NCI-H2171 (cell line): ENCODE results near the gene PFDN2.
"Not testable (repeated sequence)": the region's sequence is repeated elsewhere in the genome, so short reads cannot be mapped to it uniquely, and the experiment has no call there.

ENCODE experiments used
- DNase-seq: peaks from one replicate; lab custom pipeline; 2025; lab: John Stamatoyannopoulos, UW

PFDN2 gene

DNA sequence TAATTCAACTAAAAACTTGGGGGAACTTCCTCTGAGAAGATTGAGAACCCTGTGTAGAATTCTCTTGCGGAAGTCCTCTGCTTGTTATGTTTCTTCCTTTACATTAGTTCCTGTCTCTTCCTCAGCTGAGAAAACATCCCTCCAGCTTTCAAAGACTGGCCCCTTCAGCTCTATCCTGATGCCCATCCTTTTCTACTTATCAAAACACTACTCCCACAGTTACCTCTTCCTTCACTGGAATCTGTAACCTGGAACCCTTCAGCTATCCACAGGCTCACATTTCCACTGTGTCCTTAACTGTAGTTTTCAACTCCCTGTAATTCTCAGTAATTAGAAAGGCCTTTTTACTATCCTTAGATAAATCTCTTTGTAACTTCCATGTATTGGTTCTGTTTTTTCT lies 20.6 kb upstream of the PFDN2 start:
- DNase-seq: no peak

DNA sequence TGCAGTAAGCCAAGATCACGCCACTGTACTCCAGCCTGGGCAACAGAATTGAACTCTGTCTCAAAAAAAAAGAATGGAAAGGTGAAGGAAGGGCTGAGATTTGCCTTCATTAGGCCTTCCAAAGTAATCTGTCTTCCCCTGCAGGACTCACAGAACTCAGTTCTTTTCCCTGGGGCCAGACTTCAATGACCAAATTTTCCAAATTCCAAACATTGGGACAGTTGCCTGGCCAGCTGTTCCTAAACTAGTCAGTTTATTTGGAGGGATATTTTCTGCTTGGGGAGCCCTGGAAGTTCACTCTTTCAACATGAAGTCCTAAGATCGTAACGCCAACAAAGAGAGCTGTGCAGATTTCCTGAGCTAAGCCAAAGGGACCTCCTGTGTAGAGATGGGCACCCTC lies 20.0 kb upstream of the PFDN2 start:
- DNase-seq: no peak

DNA sequence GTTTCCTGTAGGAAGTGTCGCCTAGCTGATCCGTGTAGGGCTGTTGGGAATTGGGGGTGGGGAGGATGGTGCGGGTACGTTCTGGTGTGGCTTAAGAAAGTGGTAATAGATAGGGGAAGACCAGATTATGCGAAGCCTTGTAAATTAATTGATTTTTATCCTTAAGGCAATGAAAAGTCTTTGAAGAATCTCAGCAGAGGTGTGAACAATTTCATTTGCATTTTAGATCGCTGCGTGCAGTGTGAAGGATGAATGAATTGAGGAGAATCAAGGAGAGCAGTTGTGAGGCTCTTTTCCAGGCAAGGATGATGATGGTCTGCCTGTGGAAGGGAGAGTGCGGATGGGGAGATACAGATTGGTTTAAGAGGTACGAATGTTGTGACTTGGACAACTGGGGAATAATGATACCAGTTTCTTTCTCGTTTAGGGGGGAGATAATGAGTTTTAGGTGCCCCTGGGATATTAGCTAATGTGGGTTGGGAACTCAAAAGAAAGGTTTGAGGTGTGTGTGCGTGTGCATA lies 15.4 kb upstream of the PFDN2 start:
- no peak for DNase-seq

DNA sequence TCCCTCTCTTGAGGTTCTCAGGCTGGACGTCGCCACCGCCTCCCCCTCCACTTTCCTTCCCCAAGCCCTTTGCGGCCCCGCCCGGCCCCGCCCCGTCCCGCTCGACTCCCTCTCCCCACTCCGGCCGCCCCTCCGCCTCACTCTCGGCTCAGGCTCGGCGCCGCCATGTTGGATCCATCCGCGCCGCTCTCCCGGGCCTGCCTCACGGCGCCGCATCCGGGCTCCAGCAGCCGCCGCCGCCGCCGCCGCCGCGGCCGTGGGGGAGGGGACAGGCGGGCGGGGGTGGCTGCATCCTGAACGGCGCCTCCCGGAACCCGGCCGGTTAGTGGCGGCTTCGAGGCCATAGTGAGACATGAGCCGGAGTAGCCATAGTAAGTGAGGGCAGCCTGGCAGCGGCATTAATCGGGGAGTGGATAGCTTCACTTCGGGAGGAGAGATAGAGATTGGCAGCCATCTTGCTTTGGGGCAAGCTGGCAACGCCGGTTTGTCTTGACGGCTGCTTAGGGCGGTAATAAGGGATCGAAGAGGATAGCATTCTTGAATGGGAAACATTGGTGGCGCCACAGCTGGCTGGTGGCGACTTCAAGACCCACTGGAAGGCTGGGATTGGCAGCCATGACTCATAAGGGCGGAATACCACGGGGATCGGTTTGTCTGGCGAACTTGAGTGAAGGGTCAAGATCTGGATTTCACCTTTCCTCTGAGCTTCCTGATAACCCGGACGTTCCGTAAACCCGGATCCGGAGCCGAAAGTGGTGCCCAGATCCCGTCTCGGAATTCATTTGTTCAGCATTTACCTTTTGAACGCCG lies 14.8 kb upstream of the PFDN2 start, which contains the start of gene DEDD:
TSS of gene DEDD (minus strand) at position 258 of the 810 bp plus-strand sequence. CDS start 8,205 bp downstream, outside the sequence.
- peak; percentile 90 for DNase-seq

DNA sequence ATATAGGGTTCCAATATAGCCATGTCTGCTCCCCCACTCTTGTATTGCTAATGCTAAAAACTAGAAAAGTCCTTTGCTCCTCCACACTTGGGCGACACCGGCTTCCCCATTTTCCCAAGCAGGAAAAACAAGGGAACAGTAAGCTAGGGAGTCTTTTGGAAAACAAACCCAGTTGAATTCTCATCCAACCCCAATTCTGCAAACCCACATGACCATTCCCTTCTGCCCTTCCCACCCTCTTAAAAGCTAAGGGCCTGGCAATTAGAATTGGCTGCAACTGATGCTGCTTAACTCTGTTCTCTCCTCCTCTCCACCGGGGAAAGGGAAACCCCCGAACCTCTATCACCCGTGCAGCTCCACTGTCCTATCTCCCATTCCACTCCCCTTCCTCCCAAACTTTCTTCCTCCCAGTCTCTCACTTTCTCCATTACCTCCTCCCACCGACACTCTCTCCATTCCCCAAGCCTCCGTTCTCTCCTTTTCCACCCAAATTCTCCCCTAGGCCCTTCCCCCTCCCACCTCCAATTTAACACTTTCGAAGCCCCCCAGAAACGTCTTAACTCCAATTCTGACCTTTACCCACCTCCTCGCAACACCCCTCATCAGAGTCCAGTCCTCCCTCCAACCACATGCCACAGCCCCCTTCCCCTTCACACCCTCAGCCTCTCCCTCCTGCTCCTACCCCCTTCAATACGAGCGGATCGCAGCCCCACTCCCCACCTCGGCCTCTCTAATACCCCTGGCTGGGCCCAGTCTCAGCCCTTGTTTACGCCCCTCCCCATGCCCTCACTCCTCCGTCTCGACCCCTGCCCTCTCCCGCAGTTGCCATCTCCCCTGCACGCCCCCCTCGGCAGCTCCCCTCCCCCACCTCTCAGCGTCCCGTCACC lies 13.9 kb upstream of the PFDN2 start:
- DNase-seq: no peak

DNA sequence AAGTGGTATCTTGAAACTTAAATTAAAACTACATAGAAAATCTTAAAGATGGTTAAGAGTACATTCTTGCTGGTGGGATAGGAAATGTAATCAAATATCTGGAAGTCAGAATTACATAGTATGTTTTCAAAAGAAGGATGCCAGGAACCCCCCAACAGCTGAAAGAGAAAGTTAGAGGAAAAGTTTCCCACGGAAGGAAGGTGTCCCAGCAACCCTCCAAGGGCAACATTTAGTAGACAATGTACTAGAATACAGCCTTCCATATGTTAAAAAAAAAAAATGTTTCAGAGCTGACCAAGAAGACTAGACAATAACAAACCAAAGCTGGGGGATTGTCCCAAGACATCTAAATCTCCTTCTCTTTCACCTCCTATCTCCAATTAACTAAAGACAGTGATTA lies 12.4 kb upstream of the PFDN2 start:
- DNase-seq: no peak

DNA sequence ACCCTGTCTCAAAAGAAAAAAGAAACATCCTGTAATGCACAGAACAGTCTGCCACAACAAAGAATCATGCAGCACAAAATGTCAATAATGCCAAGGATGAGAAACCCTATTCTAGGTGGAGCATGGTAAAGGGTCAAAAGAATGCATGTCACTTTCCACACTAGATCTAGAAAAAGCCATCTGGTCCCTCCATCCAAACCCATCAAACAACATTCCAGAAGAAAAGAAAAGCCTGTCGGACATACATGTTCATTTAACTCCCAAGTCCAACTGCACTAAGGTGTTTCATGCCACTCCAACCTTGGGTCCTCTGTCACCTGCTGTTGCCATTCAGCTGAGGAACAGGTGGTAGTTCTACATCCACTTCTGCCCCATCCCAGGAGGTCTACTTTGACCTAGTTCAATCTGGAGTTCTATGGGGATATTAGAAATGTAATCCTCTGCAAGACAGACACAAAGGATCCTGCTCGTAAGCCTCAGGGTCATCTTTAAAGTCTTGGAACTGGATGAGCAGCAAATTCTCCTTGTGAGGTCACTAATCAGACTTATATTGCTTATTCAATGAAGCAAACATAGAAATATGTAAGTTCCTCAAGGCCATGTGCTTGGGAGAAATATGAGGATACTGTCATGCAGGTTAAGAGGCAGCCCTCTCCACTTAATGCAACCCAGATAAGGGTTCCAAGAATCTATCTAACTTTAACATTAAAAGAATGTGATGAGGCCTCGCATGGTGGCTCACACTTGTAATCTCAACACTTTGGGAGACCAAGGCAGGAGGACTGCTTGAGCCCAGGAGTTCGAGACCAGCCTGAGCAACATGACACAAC lies 11.0 kb upstream of the PFDN2 start:
- DNase-seq: no peak

DNA sequence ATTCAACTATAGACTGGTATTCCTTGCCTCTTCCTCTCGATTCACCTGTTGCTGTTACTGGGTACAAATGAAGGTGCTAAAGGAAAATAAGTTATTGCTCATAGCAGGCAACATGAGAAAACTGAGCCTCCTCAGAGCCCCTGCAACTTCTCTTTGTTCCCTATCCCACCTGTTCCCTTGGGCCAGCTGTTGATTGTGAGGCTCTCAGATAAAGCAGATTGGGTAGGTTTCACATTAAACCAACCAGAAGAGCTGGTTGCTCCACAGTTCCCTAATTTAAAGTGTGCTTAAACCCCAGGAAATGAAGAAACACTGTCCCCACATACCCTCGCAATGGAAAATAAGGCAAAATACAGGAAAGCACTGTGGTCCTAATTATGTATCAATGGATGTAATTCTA lies 9.8 kb upstream of the PFDN2 start:
- no peak for DNase-seq

DNA sequence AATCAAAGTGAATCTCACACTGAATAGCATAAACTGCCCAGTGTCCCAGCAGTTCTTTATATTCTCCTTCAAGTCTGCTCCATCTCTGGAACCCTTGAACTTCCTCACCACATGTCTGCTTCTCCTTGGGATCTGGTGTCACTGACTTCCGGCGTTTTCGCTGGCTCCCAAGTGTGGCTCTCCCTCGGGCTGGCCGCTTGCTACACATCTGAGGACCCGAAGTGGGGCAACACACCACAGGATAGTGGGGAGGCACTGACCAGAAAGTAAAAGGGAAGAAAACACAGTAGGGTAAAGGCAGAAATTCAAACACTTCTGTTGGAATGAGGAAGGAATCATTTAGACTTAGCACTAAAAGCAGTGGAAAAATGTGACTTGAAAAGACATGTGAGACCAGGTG lies 5.1 kb upstream of the PFDN2 start:
- DNase-seq: no peak

DNA sequence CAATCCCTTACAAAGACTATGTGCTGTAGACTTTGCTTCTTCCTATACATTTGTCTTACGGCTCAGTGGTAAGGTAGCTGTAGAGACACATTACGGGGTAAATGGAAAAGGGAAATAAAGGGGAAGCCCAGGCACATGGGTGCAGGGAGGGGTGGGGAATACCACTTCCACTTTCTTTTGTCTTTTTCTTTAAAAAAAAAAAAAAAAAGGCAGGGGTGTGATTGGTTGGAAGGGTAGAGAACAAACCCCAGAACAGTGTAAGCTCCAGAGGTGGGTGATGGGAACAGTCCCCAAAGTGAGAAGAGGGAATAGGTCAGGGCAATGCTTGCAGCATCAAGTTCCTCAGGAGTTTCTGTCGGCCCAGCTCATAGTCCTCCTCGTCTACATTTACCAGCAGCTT lies 4.0 kb upstream of the PFDN2 start:
- no peak for DNase-seq

DNA sequence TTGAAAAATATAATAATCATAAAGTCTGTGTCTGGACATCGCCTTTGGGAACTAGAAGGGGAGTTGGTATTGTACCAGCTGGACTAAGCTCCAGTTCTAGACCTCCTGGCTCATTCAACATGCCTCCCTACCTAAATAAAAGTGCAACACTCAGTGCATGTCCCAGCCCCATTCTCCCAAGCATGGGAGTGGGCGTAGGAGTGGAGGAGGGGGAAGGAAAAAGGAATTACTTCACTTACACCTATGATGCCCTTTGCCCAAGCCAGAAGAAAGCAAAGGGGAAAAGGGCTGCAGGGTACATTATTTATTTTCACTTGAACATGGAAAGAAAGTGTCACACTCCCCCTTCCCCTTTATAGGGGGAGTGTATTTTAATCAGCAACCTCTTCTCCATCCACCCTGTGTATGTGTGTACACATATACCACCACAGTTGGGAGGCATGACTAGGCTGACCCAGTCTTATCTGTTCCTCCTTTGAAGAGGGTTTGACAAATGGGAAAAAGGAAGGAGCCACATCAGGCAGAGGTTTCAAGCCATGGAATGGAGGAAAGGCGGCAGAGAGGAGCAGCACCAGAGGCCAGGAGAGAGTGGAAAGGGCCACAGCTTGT lies 3.3 kb upstream of the PFDN2 start:
- DNase-seq: no peak

DNA sequence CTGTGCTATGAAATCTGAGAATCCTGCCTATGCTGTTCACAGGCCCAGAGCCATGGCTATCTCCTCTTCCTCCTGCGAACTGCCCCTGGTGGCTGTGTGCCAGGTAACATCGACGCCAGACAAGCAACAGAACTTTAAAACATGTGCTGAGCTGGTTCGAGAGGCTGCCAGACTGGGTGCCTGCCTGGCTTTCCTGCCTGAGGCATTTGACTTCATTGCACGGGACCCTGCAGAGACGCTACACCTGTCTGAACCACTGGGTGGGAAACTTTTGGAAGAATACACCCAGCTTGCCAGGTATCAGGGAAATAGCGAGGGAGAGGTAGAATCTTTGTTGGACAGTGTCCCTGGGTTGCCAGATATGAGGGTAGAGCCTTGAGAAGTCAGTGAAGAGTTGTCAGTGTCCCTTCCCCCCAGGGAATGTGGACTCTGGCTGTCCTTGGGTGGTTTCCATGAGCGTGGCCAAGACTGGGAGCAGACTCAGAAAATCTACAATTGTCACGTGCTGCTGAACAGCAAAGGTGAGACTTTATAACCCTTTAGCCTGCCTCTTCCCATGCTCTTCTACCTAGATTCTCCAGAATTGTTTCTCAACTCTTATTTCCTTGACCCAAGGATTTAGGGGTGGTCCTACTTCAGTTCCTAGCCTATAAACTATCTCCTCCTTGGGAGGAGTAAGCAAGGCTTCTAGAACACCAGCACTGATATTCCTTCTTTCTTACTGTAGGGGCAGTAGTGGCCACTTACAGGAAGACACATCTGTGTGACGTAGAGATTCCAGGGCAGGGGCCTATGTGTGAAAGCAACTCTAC lies 1.5 kb upstream of the PFDN2 start:
- DNase-seq: no peak

DNA sequence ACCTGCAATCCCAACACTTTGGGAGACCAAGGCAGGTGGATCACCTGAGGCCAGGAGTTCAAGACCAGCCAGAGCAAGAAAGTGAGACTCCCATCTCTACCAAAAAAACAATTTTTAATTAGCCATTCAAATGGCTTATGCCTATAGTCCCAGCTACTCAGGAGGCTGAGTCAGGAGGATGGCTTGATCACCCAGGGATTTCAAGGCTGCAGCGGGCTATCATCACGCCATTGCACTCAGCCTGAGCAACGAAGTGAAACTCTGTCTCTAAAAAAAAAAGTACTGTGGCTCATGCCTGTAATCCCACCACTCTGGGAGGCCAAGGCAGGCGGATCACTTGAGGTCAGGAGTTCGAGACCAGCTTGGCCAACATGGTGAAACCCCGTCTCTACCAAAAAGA lies 1.9 kb downstream of the PFDN2 start:
- DNase-seq: not testable (repeated sequence)

DNA sequence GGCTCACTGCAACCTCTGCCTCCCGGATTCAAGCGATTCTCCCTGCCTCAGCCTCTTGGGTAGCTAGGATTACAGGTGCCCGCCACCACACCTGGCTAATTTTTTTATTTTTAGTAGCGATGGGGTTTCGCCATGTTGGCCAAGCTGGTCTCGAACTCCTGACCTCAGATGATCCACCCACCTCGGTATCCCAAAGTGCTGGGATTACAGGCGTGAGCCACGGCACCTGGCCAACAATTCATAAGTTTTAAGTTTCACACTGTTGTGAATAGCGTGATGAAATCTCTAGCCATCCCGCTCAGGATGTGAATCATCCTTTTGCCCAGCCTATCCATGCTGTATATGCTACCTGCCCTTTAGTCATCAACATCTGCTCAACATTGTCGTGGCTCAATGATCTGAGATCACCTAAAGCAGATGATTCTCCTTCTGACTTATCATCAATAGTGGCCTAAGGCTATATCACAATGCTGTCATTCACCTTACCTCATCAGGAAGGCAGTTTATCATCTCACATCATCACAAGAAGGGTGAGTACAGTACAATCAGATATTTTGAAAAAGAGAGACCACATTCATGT lies 2.6 kb downstream of the PFDN2 start:
- DNase-seq: no peak

DNA sequence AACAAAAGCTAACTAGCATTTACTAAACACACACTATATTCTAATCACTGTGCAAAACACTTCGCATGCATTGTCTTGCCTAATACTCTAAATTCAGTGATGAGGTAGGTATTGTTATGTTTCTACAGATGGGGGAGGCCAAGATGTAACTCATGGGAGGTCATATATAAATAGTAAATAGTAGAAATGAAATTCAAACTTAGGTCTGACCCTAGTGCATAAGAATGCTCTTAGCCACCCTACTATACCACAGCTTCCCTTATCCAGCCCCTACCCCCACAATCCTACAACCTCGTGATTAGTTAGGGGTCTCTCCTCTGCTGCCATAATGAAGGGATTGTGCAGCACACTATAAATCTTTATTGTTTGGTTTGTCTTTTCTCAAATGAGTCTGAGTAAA lies 3.3 kb downstream of the PFDN2 start:
- no peak for DNase-seq

DNA sequence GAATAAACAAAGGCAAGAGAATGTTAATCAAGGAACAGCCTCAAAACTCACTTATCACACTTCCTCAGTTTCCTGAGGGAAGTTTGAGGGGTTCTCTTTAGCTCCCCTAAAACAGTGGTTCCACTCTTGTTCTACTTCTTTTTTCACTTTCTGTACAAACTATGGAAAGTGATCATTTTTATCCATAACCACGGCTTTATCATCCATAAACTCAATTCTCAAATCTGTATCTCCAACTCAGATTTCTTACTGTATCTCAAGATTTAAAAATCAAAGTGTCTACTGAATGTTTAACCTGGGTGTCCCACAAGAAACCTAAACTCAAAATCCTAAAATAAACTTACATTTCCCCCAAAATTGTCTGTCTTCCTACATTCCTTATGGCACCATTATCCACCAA lies 3.9 kb downstream of the PFDN2 start:
- no peak for DNase-seq

DNA sequence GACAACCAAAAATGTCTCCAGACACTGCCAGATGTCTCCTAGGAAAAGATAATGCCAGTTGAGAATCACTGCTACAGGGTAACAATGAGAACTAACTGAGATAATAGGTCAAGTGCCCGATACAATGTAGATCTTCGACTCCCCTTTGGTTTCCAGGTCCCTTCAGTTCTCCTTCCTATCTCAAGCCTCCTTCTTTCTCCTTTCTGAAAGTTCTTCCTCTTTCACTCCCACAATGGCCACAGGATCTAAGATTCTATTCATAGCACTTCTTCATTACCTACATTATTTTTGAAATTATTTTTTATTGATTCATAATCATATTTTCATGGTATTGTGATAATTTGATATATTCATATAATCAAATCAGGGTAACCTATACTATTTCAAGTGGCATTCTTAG lies 6.3 kb downstream of the PFDN2 start:
- DNase-seq: no peak

DNA sequence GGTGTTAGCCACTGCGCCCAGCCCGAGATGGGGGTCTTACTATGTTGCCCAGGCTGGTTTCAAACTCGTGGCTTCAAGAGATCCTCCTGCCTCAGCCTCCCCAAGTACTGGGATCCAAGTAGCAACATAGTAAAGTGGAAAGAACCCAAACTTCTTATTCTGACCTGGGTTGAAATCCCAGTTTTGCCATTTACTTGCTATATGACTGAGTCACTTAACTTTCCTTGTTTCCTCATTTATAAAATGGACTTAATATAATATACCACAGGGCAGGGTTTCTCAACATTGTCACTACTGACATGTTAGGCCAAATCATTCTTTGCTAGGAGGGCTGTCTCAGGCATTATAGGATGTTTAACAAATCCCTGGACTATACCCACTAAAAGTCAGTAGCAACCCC lies 6.7 kb downstream of the PFDN2 start:
- no peak for DNase-seq

DNA sequence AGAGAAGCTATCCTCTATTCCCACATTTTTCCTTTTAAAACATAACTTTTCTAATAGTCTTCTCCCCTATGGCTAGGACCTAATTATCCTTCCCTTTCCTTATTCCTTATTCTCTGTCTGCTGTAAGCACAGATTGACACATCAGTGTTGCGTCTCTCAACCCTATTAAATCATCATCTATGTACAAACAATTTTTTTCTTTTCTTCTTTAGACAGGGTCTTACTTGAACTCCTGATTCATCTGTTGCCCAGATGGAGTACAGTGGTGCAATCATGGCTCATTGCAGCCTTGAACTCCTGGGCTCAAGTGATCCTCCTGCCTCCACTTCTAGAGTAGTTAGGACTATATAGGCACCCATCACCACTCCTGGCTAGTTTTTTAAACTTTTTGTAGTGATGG lies 11.4 kb downstream of the PFDN2 start:
- DNase-seq: no peak

DNA sequence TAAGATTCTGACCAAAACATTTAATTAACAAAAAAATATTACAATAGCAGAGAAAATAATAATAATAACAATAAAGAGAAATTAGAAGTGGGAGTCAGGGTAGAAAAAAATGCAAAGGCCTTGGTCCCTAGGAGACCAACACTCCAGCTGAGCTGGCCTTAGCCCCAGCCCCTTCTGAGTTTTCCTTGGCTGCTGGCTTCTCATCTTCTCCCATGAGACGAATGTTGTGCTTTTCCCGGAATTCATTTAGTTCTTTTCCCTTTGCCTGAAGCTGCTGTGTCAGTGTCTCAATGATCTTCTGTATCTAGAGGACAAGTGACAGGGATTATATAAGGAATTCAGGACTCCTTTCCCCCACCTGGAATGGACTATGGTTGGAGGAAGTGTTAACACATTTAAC lies 17.3 kb downstream of the PFDN2 start:
- no peak for DNase-seq
